K562 (cell line): ENCODE results near the gene C11orf98. TPM values are rescaled to one million over a fixed set of nuclear protein-coding genes. Genes with fewer than 3 reads are reported as not detected.

ENCODE experiments used
- BCLAF1 ChIP-seq, 2 experiments: fragments of 450-650 bp in 1 of 2; IDR thresholded peaks; 2 replicates each; pipeline ENCODE4 v1.6.1; 2011 to 2017; ENCODE audit warnings: low read depth in 2 of 2, antibody characterized with exemption in 1 of 2, borderline replicate concordance in 1 of 2, low read length in 1 of 2, mild to moderate bottlenecking in 1 of 2, mixed read lengths in 1 of 2; ENCODE audit not compliant: control insufficient read depth in 1 of 2
- FOXA1 ChIP-seq: fragments of 450-650 bp; IDR thresholded peaks from 2 replicates; pipeline ENCODE4 v1.6.1; 2016; ENCODE audit warnings: mild to moderate bottlenecking, borderline replicate concordance
- L3MBTL2 ChIP-seq: fragments of 450-650 bp; IDR thresholded peaks from 2 replicates; pipeline ENCODE4 v1.6.1; 2016; ENCODE audit warnings: mild to moderate bottlenecking, moderate library complexity
- MEIS2 ChIP-seq: fragments of 450-650 bp; IDR thresholded peaks from 2 replicates; pipeline ENCODE4 v1.6.1; 2014; ENCODE audit warnings: mild to moderate bottlenecking; ENCODE audit not compliant: partially characterized antibody
- POLR2G ChIP-seq: fragments of 200-400 bp; formaldehyde crosslinking; IDR thresholded peaks from 2 replicates; pipeline ENCODE4 v1.6.1; 2017; ENCODE audit warnings: low read depth, mild to moderate bottlenecking, antibody characterized with exemption, low read length, moderate library complexity
- PRDM10 ChIP-seq: fragments of 450-650 bp; IDR thresholded peaks from 2 replicates; pipeline ENCODE4 v1.6.1; 2018; ENCODE audit not compliant: partially characterized antibody
- SMARCA4 ChIP-seq: fragments of 450-650 bp; IDR thresholded peaks from 2 replicates; pipeline ENCODE4 v1.6.1; 2016
- SRSF9 ChIP-seq: fragments of 200-400 bp; formaldehyde crosslinking; IDR thresholded peaks from 2 replicates; pipeline ENCODE4 v1.6.1; 2017; ENCODE audit warnings: low read depth, low read length, borderline replicate concordance
- ZFP36 ChIP-seq: fragments of 150-350 bp; IDR thresholded peaks from 2 replicates; pipeline ENCODE4 v1.6.1; 2018; ENCODE audit warnings: low read length, low read depth; ENCODE audit not compliant: partially characterized antibody
- ZNF785 ChIP-seq: fragments of 250-450 bp; sonication (Bioruptor Pico); IDR thresholded peaks from 2 replicates; pipeline ENCODE4 v1.4.0; 2020; ENCODE audit warnings: mild to moderate bottlenecking
- polyA plus RNA-seq, 8 experiments: library from polyadenylated mRNA; depleted of rRNA in 4 of 8; stranded (reverse) in 5 of 8; unstranded in 3 of 8; fragments of >200 nt; fragmentation: Nextera tagmentation in 2 of 8; fragmentation: Illumina TruSeq in 1 of 8; extraction: Ambion mirVana in 2 of 8; extraction: Trizol in 1 of 8; gene quantifications; 2 replicates each; pipeline versions ENCODE4 v1.2.1 to v1.2.3, GENCODE V29; 2011 to 2014; ENCODE audit warnings: inconsistent platforms in 1 of 8, missing spikeins in 1 of 8
- total RNA-seq, 7 experiments: library from RNA; depleted of rRNA in 6 of 7; stranded (reverse); fragments of >200 nt in 6 of 7; fragmentation: Illumina TruSeq in 2 of 7; extraction: Trizol in 2 of 7; gene quantifications; 2 replicates each; pipeline versions ENCODE4 v1.2.1 to v1.2.3, GENCODE V29; 2011 to 2021; ENCODE audit warnings: low replicate concordance in 1 of 7

C11orf98 gene
- total and polyA plus RNA-seq, 9 of the 15 experiments (the other 6 are each of a cell fraction or from before 2014, with no cell fraction given), result 103 to 352 (median 218) TPM

- TF ChIP-seq PRDM10 (peak; percentile 6), BCLAF1 (IDR thresholded peaks at IDR 0.05; ENCODE audit: borderline replicate concordance in 1 of 2, control insufficient read depth in 1 of 2, low read depth in 2 of 2, low read length in 1 of 2) (no peak), MEIS2 (peak; percentile 54), SMARCA4 (peak; percentile 59), FOXA1 (no peak), ZFP36 (no peak), L3MBTL2 (no peak), ZNF785 (CRISPR knock-in tag) (no peak), SRSF9 (no peak), POLR2G (no peak)
These were observed 12.6 kb downstream of the C11orf98 start (continued) for GRCh38 chr11:62652161-62653006.
